CD4-positive, alpha-beta memory T cell (primary cell): ENCODE data around the gene ARMC9. TPM values are rescaled to one million over a fixed set of nuclear protein-coding genes. Genes with fewer than 3 reads are reported as not detected.
A peak's percentile ranks its signal among the peaks of the same experiment; 100 is the strongest.

Source experiments
- CTCF ChIA-PET: fragments of 350-600 bp; sonication (Branson Sonifier 250); formaldehyde crosslinking; loops from one replicate; lab custom pipeline; 2021; ENCODE audit warnings: inconsistent platforms; ENCODE audit not compliant: partially characterized antibody; lab: Charles Lee
- POLR2A ChIA-PET: fragments of 350-600 bp; sonication (Branson Sonifier 250); formaldehyde crosslinking; loops from one replicate; lab custom pipeline; 2021; ENCODE audit not compliant: partially characterized antibody; lab: Charles Lee
- DNase-seq, 5 donors: peaks; one replicate each; pipeline versions ENCODE4 v3.0.0 to v3.0.0-alpha.2; 2020 to 2022; ENCODE audit warnings: mixed read lengths in 1 of 5
- H3K27ac ChIP-seq: one replicate; pipeline ENCODE4 v1.7.0; 2013; ENCODE audit warnings: low read depth, low read length
- H3K27me3 ChIP-seq: 2 replicates; pipeline ENCODE4 v1.7.0; 2013; ENCODE audit warnings: mild to moderate bottlenecking, low read length, moderate library complexity; ENCODE audit not compliant: insufficient read depth
- H3K36me3 ChIP-seq: 2 replicates; pipeline ENCODE4 v1.7.0; 2013; ENCODE audit warnings: mild to moderate bottlenecking, low read length, moderate library complexity; ENCODE audit not compliant: insufficient read depth
- H3K4me1 ChIP-seq: 2 replicates; pipeline ENCODE4 v1.7.0; 2013; ENCODE audit warnings: mild to moderate bottlenecking, low read length, moderate library complexity; ENCODE audit not compliant: insufficient read depth
- H3K4me3 ChIP-seq, 2 donors: one replicate each; pipeline ENCODE4 v1.7.0; 2013; ENCODE audit warnings: low read length in 2 of 2, mild to moderate bottlenecking in 1 of 2
- H3K9me3 ChIP-seq, 2 donors: one replicate each; pipeline ENCODE4 v1.7.0; 2013; ENCODE audit warnings: low read length in 2 of 2, control low read depth in 1 of 2; ENCODE audit not compliant: control insufficient read depth in 1 of 2
- H3K27ac Mint-ChIP-seq, 7 donors: one replicate each; pipeline ENCODE4 v1.8.0; 2020 to 2021; ENCODE audit warnings: mixed read lengths in 7 of 7, mild to moderate bottlenecking in 6 of 7, inconsistent platforms in 3 of 7, moderate library complexity in 3 of 7
- H3K27me3 Mint-ChIP-seq, 2 donors: one replicate each; pipeline ENCODE4 v1.8.0; 2020 to 2021; ENCODE audit warnings: mixed read lengths in 2 of 2
- H3K36me3 Mint-ChIP-seq, 2 donors: one replicate each; pipeline ENCODE4 v1.8.0; 2020 to 2021; ENCODE audit warnings: mixed read lengths in 2 of 2, inconsistent platforms in 1 of 2, mild to moderate bottlenecking in 1 of 2
- H3K4me1 Mint-ChIP-seq, 4 donors: one replicate each; pipeline ENCODE4 v1.8.0; 2020 to 2021; ENCODE audit warnings: mixed read lengths in 4 of 4, mild to moderate bottlenecking in 1 of 4
- H3K4me3 Mint-ChIP-seq, 8 donors: one replicate each; pipeline ENCODE4 v1.8.0; 2020 to 2021; ENCODE audit warnings: mixed read lengths in 8 of 8, mild to moderate bottlenecking in 7 of 8, moderate library complexity in 6 of 8, inconsistent platforms in 3 of 8
- H3K9me3 Mint-ChIP-seq, 8 donors: one replicate each; pipeline ENCODE4 v1.8.0; 2020 to 2021; ENCODE audit warnings: mixed read lengths in 8 of 8, mild to moderate bottlenecking in 5 of 8, inconsistent platforms in 3 of 8, moderate library complexity in 1 of 8
- intact Hi-C: fragments of 100-400 bp; cut with micrococcal nuclease; formaldehyde crosslinking; loops from one replicate; pipeline ENCODE4 v1.15.1; 2023
- polyA plus RNA-seq, 2 donors: library from polyadenylated mRNA; unstranded; fragments of 300-500 nt; fragmentation: Illumina TruSeq; gene quantifications; one replicate each; pipeline ENCODE4 v1.2.3, GENCODE V29; 2021
- total RNA-seq, 2 experiments: library from RNA; stranded (reverse); gene quantifications; one replicate each; pipeline ENCODE4 v1.2.3, GENCODE V29; 2021

The ARMC9 gene
- total RNA-seq (1 to 10 TPM; 1.1 to 1.4 TPM), polyA plus RNA-seq (under 1 TPM in 1 of 2 donors, not detected in 1; 0.50 TPM)

GRCh38 chr2:231198291-231199173, at the start of gene ARMC9:
Gene ARMC9 (plus strand): TSS chr2:231198631. CDS start chr2:231206239, 7,608 bp downstream.
- Histone ChIP-seq H3K4me3 (peak within 1 kb of the TSS; percentile 93 to 97), H3K27me3 (no peaks in the 10 kb centered on the region), H3K4me1 (peaks cover 13% of the 10 kb centered on the region), H3K9me3 (no peaks in the 10 kb centered on the region), H3K27ac (peak within 1 kb of the TSS; percentile 40), H3K36me3 (no peaks in the 10 kb centered on the region)
- intact Hi-C loops = no loop called here
- DNase-seq = peak; percentile 56 to 73 (median 63)
- Mint-ChIP-seq H3K4me3 (peak within 1 kb of the TSS; percentile 91 to 96 (median 93)), H3K9me3 (no peaks in the 10 kb centered on the region), H3K27me3 (peaks cover 5 to 6% of the 10 kb centered on the region in 2 donors), H3K27ac (peak within 1 kb of the TSS in 5 of 7 donors; percentile 22 to 89 (median 78)), H3K4me1 (peaks cover 0 to 19% (median 11%) of the 10 kb centered on the region in 4 donors), H3K36me3 (peaks cover 0 to 2% of the 10 kb centered on the region in 2 donors)
- ChIA-PET CTCF (no interaction called here), POLR2A (no interaction called here)

GRCh38 chr2:231152800-231153557, 45.5 kb upstream of the ARMC9 start:
- intact Hi-C loops = no loop called here
- Mint-ChIP-seq H3K4me3 (no peak overlapping the region), H3K36me3 (peaks cover 39 to 40% of the 10 kb centered on the region in 2 donors), H3K27ac (no peak overlapping the region), H3K9me3 (no peaks in the 10 kb centered on the region), H3K27me3 (no peaks in the 10 kb centered on the region), H3K4me1 (peaks cover 0 to 1% (median 0%) of the 10 kb centered on the region in 4 donors)
- no peak overlapping the region for H3K27ac ChIP-seq
- H3K4me3 ChIP-seq = no peak overlapping the region
- no peaks in the 10 kb centered on the region for H3K9me3 ChIP-seq
- CTCF ChIA-PET = no interaction called here
- POLR2A ChIA-PET = no interaction called here
- peaks cover 17% of the 10 kb centered on the region for H3K36me3 ChIP-seq
- no peaks in the 10 kb centered on the region for H3K27me3 ChIP-seq
- no peak for DNase-seq
- no peaks in the 10 kb centered on the region for H3K4me1 ChIP-seq

- no peak overlapping the region for H3K4me3 Mint-ChIP-seq
- intact Hi-C loops = no loop called here
- peaks cover 5 to 24% (median 13%) of the 10 kb centered on the region in 4 donors for H3K4me1 Mint-ChIP-seq
- peaks cover 20 to 47% of the 10 kb centered on the region in 2 donors for H3K36me3 Mint-ChIP-seq
- DNase-seq = no peak
- Histone ChIP-seq H3K4me1 (peaks cover 11% of the 10 kb centered on the region), H3K27me3 (no peaks in the 10 kb centered on the region), H3K27ac (no peak overlapping the region), H3K4me3 (no peak overlapping the region), H3K9me3 (no peaks in the 10 kb centered on the region), H3K36me3 (peaks cover 6% of the 10 kb centered on the region)
- peak overlapping the region in 2 of 7 donors; percentile 24 to 54 for H3K27ac Mint-ChIP-seq
- H3K9me3 Mint-ChIP-seq = no peaks in the 10 kb centered on the region
- CTCF ChIA-PET = interaction anchor here (1.7 kb wide), 1 partner anchor 293 kb away, joined by 8 read pairs; no protein-coding TSS in a partner anchor
- POLR2A ChIA-PET = no interaction called here
- H3K27me3 Mint-ChIP-seq = no peaks in the 10 kb centered on the region
Observed at GRCh38 chr2:231159306-231159705, 39.1 kb upstream of the ARMC9 start.

- Mint-ChIP-seq H3K4me1 (peaks cover 5 to 24% (median 13%) of the 10 kb centered on the region in 4 donors), H3K36me3 (peaks cover 21 to 52% of the 10 kb centered on the region in 2 donors), H3K9me3 (no peaks in the 10 kb centered on the region), H3K27me3 (no peaks in the 10 kb centered on the region), H3K27ac (no peak overlapping the region), H3K4me3 (no peak overlapping the region)
- intact Hi-C loops = no loop called here
- H3K4me1 ChIP-seq = peaks cover 11% of the 10 kb centered on the region
- DNase-seq = no peak
- peaks cover 17% of the 10 kb centered on the region for H3K36me3 ChIP-seq
- CTCF ChIA-PET = interaction anchor here (1.7 kb wide), 1 partner anchor 291 kb away, joined by 8 read pairs; no protein-coding TSS in a partner anchor
- H3K9me3 ChIP-seq = no peaks in the 10 kb centered on the region
- no peak overlapping the region for H3K4me3 ChIP-seq
- POLR2A ChIA-PET = interaction anchor here (1.0 kb wide), 1 partner anchor 14 kb away, joined by 3 read pairs; no protein-coding TSS in a partner anchor
- no peaks in the 10 kb centered on the region for H3K27me3 ChIP-seq
- no peak overlapping the region for H3K27ac ChIP-seq
Observed at GRCh38 chr2:231160701-231161100, 37.7 kb upstream of the ARMC9 start.

- CTCF ChIA-PET = interaction anchor here (1.7 kb wide), 1 partner anchor 290 kb away, joined by 8 read pairs; no protein-coding TSS in a partner anchor
- peaks cover 27 to 56% of the 10 kb centered on the region in 2 donors for H3K36me3 Mint-ChIP-seq
- no peak overlapping the region for H3K4me3 ChIP-seq
- POLR2A ChIA-PET = no interaction called here
- peak in 1 of 5 donors; percentile 2 for DNase-seq
- peak overlapping the region in 3 of 7 donors; percentile 1 to 88 (median 58) for H3K27ac Mint-ChIP-seq
- intact Hi-C loops = no loop called here
- H3K27me3 Mint-ChIP-seq = no peaks in the 10 kb centered on the region
- H3K4me1 Mint-ChIP-seq = peaks cover 5 to 24% (median 13%) of the 10 kb centered on the region in 4 donors
- peaks cover 20% of the 10 kb centered on the region for H3K36me3 ChIP-seq
- peaks cover 11% of the 10 kb centered on the region for H3K4me1 ChIP-seq
- no peaks in the 10 kb centered on the region for H3K9me3 Mint-ChIP-seq
- H3K27me3 ChIP-seq = no peaks in the 10 kb centered on the region
- no peaks in the 10 kb centered on the region for H3K9me3 ChIP-seq
- H3K27ac ChIP-seq = no peak overlapping the region
- peak overlapping the region in 1 of 8 donors; percentile 33 for H3K4me3 Mint-ChIP-seq
Observed at GRCh38 chr2:231161252-231161839, 37.1 kb upstream of the ARMC9 start.

GRCh38 chr2:231161877-231162329, 36.5 kb upstream of the ARMC9 start:
- no peaks in the 10 kb centered on the region for H3K9me3 ChIP-seq
- Mint-ChIP-seq H3K27ac (peak overlapping the region in 5 of 7 donors; percentile 1 to 88 (median 58)), H3K4me3 (no peak overlapping the region), H3K27me3 (no peaks in the 10 kb centered on the region), H3K4me1 (peaks cover 5 to 24% (median 13%) of the 10 kb centered on the region in 4 donors), H3K36me3 (peaks cover 33 to 61% of the 10 kb centered on the region in 2 donors), H3K9me3 (no peaks in the 10 kb centered on the region)
- intact Hi-C loops = no loop called here
- peaks cover 11% of the 10 kb centered on the region for H3K4me1 ChIP-seq
- no peaks in the 10 kb centered on the region for H3K27me3 ChIP-seq
- H3K4me3 ChIP-seq = no peak overlapping the region
- H3K36me3 ChIP-seq = peaks cover 25% of the 10 kb centered on the region
- no peak for DNase-seq
- CTCF ChIA-PET = no interaction called here
- H3K27ac ChIP-seq = no peak overlapping the region
- POLR2A ChIA-PET = no interaction called here
